Hepatocyte (in vitro differentiated cells): Measurements from ENCODE around the gene ITSN1. TPM values are rescaled to one million over a fixed set of nuclear protein-coding genes. Genes with fewer than 3 reads are reported as not detected.

Experiments used
- DNase-seq: peaks from one replicate; pipeline ENCODE4 v3.0.0-alpha.2; 2016; ENCODE audit warnings: low spot score
- H2AFZ ChIP-seq: fragments of 200-600 bp; sonication (generic); 2 replicates; pipeline ENCODE4 v1.6.0; 2016; ENCODE audit warnings: antibody characterized with exemption, mild to moderate bottlenecking
- H3K27ac ChIP-seq: fragments of 200-600 bp; sonication (generic); 2 replicates; pipeline ENCODE4 v1.5.1; 2016; ENCODE audit warnings: mild to moderate bottlenecking
- H3K27me3 ChIP-seq: fragments of 200-600 bp; sonication (generic); 2 replicates; pipeline ENCODE4 v1.6.1; 2016
- H3K36me3 ChIP-seq: fragments of 200-600 bp; sonication (generic); replicated peaks from 2 replicates; pipeline ENCODE4 v1.5.1; 2016; ENCODE audit warnings: low read depth; ENCODE audit not compliant: insufficient read depth
- H3K4me1 ChIP-seq: fragments of 200-600 bp; sonication (generic); 2 replicates; pipeline ENCODE4 v1.5.1; 2016; ENCODE audit warnings: mild to moderate bottlenecking, moderate library complexity; ENCODE audit not compliant: insufficient read depth
- H3K4me2 ChIP-seq: fragments of 200-600 bp; sonication (generic); 2 replicates; pipeline ENCODE4 v1.6.0; 2016
- H3K4me3 ChIP-seq: fragments of 200-600 bp; sonication (generic); 2 replicates; pipeline ENCODE4 v1.5.1; 2016; ENCODE audit warnings: mild to moderate bottlenecking
- H3K79me2 ChIP-seq: fragments of 200-600 bp; sonication (generic); 2 replicates; pipeline ENCODE4 v1.6.0; 2017; ENCODE audit warnings: mild to moderate bottlenecking
- H3K9me2 ChIP-seq: fragments of 200-600 bp; sonication (generic); replicated peaks from 2 replicates; pipeline ENCODE4 v1.6.0; 2017; ENCODE audit warnings: mild to moderate bottlenecking; ENCODE audit not compliant: insufficient read depth
- H3K9me3 ChIP-seq: fragments of 200-600 bp; sonication (generic); 2 replicates; pipeline ENCODE4 v1.5.1; 2016; ENCODE audit warnings: low read depth, mild to moderate bottlenecking
- H4K20me1 ChIP-seq: fragments of 200-600 bp; sonication (generic); 2 replicates; pipeline ENCODE4 v1.6.0; 2016; ENCODE audit warnings: mild to moderate bottlenecking; ENCODE audit not compliant: insufficient read depth, poor library complexity, severe bottlenecking
- EZH2 ChIP-seq: fragments of 200-600 bp; sonication (generic); IDR thresholded peaks from 2 replicates; pipeline ENCODE4 v1.6.1; 2016; ENCODE audit warnings: antibody characterized with exemption, mild to moderate bottlenecking, borderline replicate concordance
- EZH2phosphoT487 ChIP-seq: fragments of 200-600 bp; sonication (generic); IDR thresholded peaks from one replicate; pipeline ENCODE4 v1.6.1; 2018; ENCODE audit warnings: antibody characterized with exemption, mild to moderate bottlenecking, low read depth, moderate library complexity; ENCODE audit not compliant: unreplicated experiment, severe bottlenecking
- WGBS: methylation state at CpG from one replicate; pipeline ENCODE4 v1.1.6; 2016; ENCODE audit warnings: low lambda C conversion rate; ENCODE audit errors: missing lambda C conversion rate; 5-methylcytosine and 5-hydroxymethylcytosine counted together
- polyA plus RNA-seq: library from polyadenylated mRNA; unstranded; fragments of >200 nt; fragmentation: Nextera tagmentation; extraction: Ambion mirVana; gene quantifications from 2 replicates; pipeline ENCODE4 v1.2.1, GENCODE V29; 2016
- total RNA-seq: library from RNA; depleted of rRNA; stranded (reverse); fragments of >200 nt; gene quantifications from 2 replicates; pipeline ENCODE4 v1.2.3, GENCODE V29; 2014
- TF ChIP-seq, protein P1 (sequence below): fragments of 200-600 bp; sonication (generic); IDR thresholded peaks from 2 replicates; pipeline ENCODE4 v1.5.1; 2016; ENCODE audit warnings: antibody characterized with exemption, mild to moderate bottlenecking; ENCODE audit not compliant: poor library complexity

The ITSN1 gene
- total and polyA plus RNA-seq, 2 experiments from 2014 or later, result 43.6 to 46.0 TPM

DNA sequence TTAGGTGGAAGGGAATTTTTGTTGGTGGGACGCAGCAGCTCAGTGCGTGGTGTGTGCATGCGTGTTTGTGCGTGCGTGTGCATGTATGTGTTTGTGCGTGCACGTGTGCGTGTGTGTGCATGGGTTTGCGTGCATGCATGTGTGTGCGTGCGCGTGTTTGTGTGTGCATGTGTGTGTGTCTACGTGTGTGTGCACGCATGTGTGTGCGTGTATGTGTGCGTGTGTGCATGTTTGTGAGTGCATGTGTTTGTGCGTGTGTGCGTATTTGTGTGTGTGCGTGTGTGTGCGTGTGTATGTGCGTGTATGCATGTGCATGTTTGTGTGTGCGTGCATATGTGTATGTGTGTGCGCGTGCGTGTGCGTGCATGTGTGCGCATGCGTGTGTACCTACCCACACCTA is 253.1 kb downstream of the ITSN1 start:
- Histone ChIP-seq H3K36me3 (no peaks in the 10 kb centered on the region), H3K79me2 (no peaks in the 10 kb centered on the region), H3K4me3 (no peak overlapping the region), H3K27ac (no peak overlapping the region), H3K27me3 (no peaks in the 10 kb centered on the region), H3K9me2 (no peaks in the 10 kb centered on the region), H4K20me1 (no peaks in the 10 kb centered on the region), H3K9me3 (no peaks in the 10 kb centered on the region), H3K4me1 (peaks cover 13% of the 10 kb centered on the region), H2AFZ (peak overlapping the region; percentile 46), H3K4me2 (peak overlapping the region; percentile 79)
- WGBS, result over 99% methylated on average over 28 of the region's 28 CpGs
- no peak for DNase-seq
- TF ChIP-seq, protein P1, sequence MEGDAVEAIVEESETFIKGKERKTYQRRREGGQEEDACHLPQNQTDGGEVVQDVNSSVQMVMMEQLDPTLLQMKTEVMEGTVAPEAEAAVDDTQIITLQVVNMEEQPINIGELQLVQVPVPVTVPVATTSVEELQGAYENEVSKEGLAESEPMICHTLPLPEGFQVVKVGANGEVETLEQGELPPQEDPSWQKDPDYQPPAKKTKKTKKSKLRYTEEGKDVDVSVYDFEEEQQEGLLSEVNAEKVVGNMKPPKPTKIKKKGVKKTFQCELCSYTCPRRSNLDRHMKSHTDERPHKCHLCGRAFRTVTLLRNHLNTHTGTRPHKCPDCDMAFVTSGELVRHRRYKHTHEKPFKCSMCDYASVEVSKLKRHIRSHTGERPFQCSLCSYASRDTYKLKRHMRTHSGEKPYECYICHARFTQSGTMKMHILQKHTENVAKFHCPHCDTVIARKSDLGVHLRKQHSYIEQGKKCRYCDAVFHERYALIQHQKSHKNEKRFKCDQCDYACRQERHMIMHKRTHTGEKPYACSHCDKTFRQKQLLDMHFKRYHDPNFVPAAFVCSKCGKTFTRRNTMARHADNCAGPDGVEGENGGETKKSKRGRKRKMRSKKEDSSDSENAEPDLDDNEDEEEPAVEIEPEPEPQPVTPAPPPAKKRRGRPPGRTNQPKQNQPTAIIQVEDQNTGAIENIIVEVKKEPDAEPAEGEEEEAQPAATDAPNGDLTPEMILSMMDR, result no peak
- TF ChIP-seq EZH2 (no peak), EZH2phosphoT487 (no peak)

DNA sequence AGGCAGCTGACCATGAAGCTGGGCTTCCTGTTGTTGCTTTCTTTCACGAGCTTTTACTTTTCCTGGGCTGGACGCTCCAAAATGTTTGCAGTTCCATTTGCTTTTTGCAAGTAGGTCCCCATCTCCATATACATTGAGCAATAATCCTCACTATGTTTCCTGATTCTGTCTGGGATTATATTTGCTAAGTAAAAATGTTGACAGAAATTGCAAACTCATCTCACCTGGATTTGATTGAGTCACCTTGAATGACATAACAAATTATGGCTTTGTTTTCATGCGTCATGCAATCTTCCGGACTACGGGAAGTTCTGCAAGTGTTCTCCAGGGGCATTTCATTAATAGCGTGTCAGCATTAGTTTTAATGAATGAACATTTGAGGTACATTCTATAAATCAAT is 254.4 kb downstream of the ITSN1 start:
- H3K9me3 ChIP-seq, result no peaks in the 10 kb centered on the region
- H4K20me1 ChIP-seq, result no peaks in the 10 kb centered on the region
- H3K4me1 ChIP-seq, result peaks cover 13% of the 10 kb centered on the region
- H3K27ac ChIP-seq, result no peak overlapping the region
- no peak overlapping the region for H3K4me3 ChIP-seq
- no peak overlapping the region for H2AFZ ChIP-seq
- DNase-seq, result no peak
- no peaks in the 10 kb centered on the region for H3K36me3 ChIP-seq
- TF ChIP-seq EZH2phosphoT487, result no peak
- H3K9me2 ChIP-seq, result no peaks in the 10 kb centered on the region
- no peaks in the 10 kb centered on the region for H3K27me3 ChIP-seq
- H3K4me2 ChIP-seq, result no peak overlapping the region
- 94% methylated on average over 6 of the region's 6 CpGs for WGBS
- H3K79me2 ChIP-seq, result no peaks in the 10 kb centered on the region

DNA sequence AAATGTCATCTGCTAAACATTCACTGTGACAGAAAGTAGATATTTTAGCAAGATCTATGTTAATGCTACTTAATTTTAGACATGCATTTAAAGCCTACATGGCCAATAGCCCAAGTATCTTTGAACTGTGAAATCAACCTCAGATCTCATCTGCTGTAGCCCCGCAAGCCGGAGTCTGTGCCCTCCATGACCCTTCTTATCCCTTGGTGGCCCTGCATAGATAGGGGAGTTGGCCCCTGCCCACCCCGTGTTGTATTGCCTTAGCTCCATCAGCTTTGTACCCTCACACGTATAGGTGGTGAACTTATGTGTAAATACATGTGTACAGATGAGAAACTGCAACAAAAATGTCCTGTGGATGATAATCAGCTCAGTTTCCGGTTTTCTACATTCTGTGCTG is 254.8 kb downstream of the ITSN1 start:
- Histone ChIP-seq H3K9me2 (no peaks in the 10 kb centered on the region), H3K4me2 (no peak overlapping the region), H2AFZ (no peak overlapping the region), H3K4me1 (peaks cover 13% of the 10 kb centered on the region), H3K36me3 (no peaks in the 10 kb centered on the region), H3K27me3 (no peaks in the 10 kb centered on the region), H3K9me3 (no peaks in the 10 kb centered on the region), H3K79me2 (no peaks in the 10 kb centered on the region), H3K27ac (no peak overlapping the region), H3K4me3 (no peak overlapping the region), H4K20me1 (no peaks in the 10 kb centered on the region)
- 88% methylated on average over 5 of the region's 5 CpGs for WGBS
- TF ChIP-seq EZH2, result no peak
- TF ChIP-seq EZH2phosphoT487, result no peak
- TF ChIP-seq, protein P1, result no peak
- no peak for DNase-seq

DNA sequence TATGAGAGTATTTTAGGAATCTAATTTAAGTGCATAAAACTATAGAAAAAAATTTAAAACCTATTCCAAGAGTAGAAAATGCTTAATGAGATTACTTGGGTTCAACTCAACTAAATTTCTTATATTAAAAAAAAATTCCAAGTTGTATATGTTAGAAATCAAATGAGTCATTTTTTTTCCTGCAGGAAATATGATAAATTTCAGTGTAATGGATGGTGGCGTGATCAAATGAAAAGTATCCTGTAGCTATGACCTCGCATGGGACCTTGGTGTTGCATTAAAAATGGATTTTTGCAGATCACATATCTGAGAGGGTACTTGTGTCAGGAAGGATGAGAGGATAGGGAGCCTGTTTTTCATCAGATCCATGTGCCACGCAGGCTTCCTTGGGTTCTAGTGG is 255.4 kb downstream of the ITSN1 start:
- no peaks in the 10 kb centered on the region for H3K9me2 ChIP-seq
- no peaks in the 10 kb centered on the region for H3K79me2 ChIP-seq
- H3K4me1 ChIP-seq, result peaks cover 13% of the 10 kb centered on the region
- no peak for DNase-seq
- no peaks in the 10 kb centered on the region for H4K20me1 ChIP-seq
- no peak overlapping the region for H3K27ac ChIP-seq
- H3K4me2 ChIP-seq, result no peak overlapping the region
- TF ChIP-seq EZH2phosphoT487 (no peak), EZH2 (no peak)
- TF ChIP-seq, protein P1, result no peak
- no peaks in the 10 kb centered on the region for H3K36me3 ChIP-seq
- H3K27me3 ChIP-seq, result no peaks in the 10 kb centered on the region
- WGBS, result 80% methylated on average over 3 of the region's 3 CpGs
- no peak overlapping the region for H2AFZ ChIP-seq
- no peaks in the 10 kb centered on the region for H3K9me3 ChIP-seq
- no peak overlapping the region for H3K4me3 ChIP-seq
